IMR-90 (cell line): ENCODE results near the gene SLC15A1. TPM values are rescaled to one million over a fixed set of nuclear protein-coding genes. Genes with fewer than 3 reads are reported as not detected.

Experiments
- ATAC-seq: fragments of 200-7000 bp; cut with Tn5 transposase; 2 replicates; pipeline ENCODE4 v1.9.1; 2020; ENCODE audit warnings: low read depth, mild to moderate bottlenecking, moderate library complexity
- BruUV-seq: library from RNA; stranded (reverse); fragments of 400-500 nt; replicated peaks from 2 replicates; lab custom pipeline; 2021; lab: Mats Ljungman, UMichigan
- CTCF ChIA-PET: fragments of 300-600 bp; formaldehyde crosslinking; extraction: SDS; loops from one replicate; lab custom pipeline; 2021; ENCODE audit warnings: antibody characterized with exemption; lab: Yijun Ruan, JAX
- POLR2A ChIA-PET: fragments of 300-600 bp; sonication (Branson Sonifier 250); formaldehyde crosslinking; loops from one replicate; lab custom pipeline; 2022; ENCODE audit warnings: antibody characterized with exemption; ENCODE audit not compliant: unreplicated experiment; lab: Charles Lee
- DNase-seq: peaks from one replicate; pipeline ENCODE4 v3.0.0; 2013
- H2AFZ ChIP-seq: replicated peaks from 2 replicates; pipeline ENCODE3; 2013; ENCODE audit warnings: low read length, mild to moderate bottlenecking; ENCODE audit not compliant: poor library complexity
- H2AK5ac ChIP-seq: 2 replicates; pipeline ENCODE4 v1.6.1; 2013; ENCODE audit warnings: low read depth, low read length, inconsistent platforms
- H2AK9ac ChIP-seq: replicated peaks from 2 replicates; pipeline ENCODE3; 2013; ENCODE audit warnings: mild to moderate bottlenecking, low read depth, low read length, moderate library complexity; ENCODE audit not compliant: poor library complexity
- H2BK120ac ChIP-seq: 2 replicates; pipeline ENCODE4 v1.6.1; 2013; ENCODE audit warnings: low read depth, low read length, inconsistent platforms
- H2BK15ac ChIP-seq: 3 replicates; pipeline ENCODE4 v1.6.1; 2013; ENCODE audit warnings: low read depth, low read length, inconsistent platforms
- H2BK20ac ChIP-seq: 2 replicates; pipeline ENCODE4 v1.6.1; 2013; ENCODE audit warnings: low read depth, mild to moderate bottlenecking, inconsistent platforms, low read length, moderate library complexity
- H2BK5ac ChIP-seq: 2 replicates; pipeline ENCODE4 v1.6.1; 2013; ENCODE audit warnings: mild to moderate bottlenecking, low read depth, low read length, inconsistent platforms; ENCODE audit not compliant: poor library complexity, severe bottlenecking
- H3K14ac ChIP-seq: replicated peaks from 2 replicates; pipeline ENCODE4 v1.6.1; 2013; ENCODE audit warnings: low read depth, low read length, inconsistent platforms
- H3K18ac ChIP-seq: 2 replicates; pipeline ENCODE4 v1.6.1; 2013; ENCODE audit warnings: low read depth, low read length, control low read depth
- H3K23ac ChIP-seq: 2 replicates; pipeline ENCODE4 v1.6.1; 2013; ENCODE audit warnings: low read depth, low read length, inconsistent platforms
- H3K27ac ChIP-seq: 2 replicates; pipeline ENCODE4 v1.5.1; 2013; ENCODE audit warnings: mild to moderate bottlenecking, control low read depth, low read length; ENCODE audit not compliant: insufficient read depth
- H3K27me3 ChIP-seq: 2 replicates; pipeline ENCODE4 v1.6.1; 2013; ENCODE audit warnings: low read length; ENCODE audit not compliant: control insufficient read depth, insufficient read depth
- H3K36me3 ChIP-seq: 2 replicates; pipeline ENCODE4 v1.6.1; 2013; ENCODE audit warnings: low read length, mixed read lengths; ENCODE audit not compliant: control insufficient read depth, insufficient read depth
- H3K4ac ChIP-seq: 2 replicates; pipeline ENCODE4 v1.6.1; 2013; ENCODE audit warnings: low read depth, low read length, inconsistent platforms
- H3K4me1 ChIP-seq: 2 replicates; pipeline ENCODE4 v1.6.1; 2013; ENCODE audit warnings: low read length, mixed read lengths; ENCODE audit not compliant: control insufficient read depth, insufficient read depth
- H3K4me2 ChIP-seq: 2 replicates; pipeline ENCODE4 v1.6.1; 2013; ENCODE audit warnings: low read depth, mild to moderate bottlenecking, control low read depth, low read length, moderate library complexity
- H3K4me3 ChIP-seq: 2 replicates; pipeline ENCODE4 v1.5.1; 2013; ENCODE audit warnings: low read depth, mild to moderate bottlenecking, control low read depth, low read length, moderate library complexity; ENCODE audit not compliant: insufficient read depth
- H3K56ac ChIP-seq: 2 replicates; pipeline ENCODE4 v1.6.1; 2013; ENCODE audit warnings: low read length, inconsistent platforms; ENCODE audit not compliant: insufficient read depth; ENCODE audit errors: extremely low read depth
- H3K79me1 ChIP-seq, 2 experiments: 2 replicates each; pipeline ENCODE4 v1.6.1; 2013; ENCODE audit warnings: low read length in 2 of 2, inconsistent platforms in 1 of 2, low read depth in 1 of 2
- H3K9ac ChIP-seq: 2 replicates; pipeline ENCODE4 v1.6.1; 2013; ENCODE audit warnings: low read depth, low read length, control low read depth
- H3K9me1 ChIP-seq: 2 replicates; pipeline ENCODE4 v1.6.1; 2013; ENCODE audit warnings: low read length, inconsistent platforms; ENCODE audit not compliant: insufficient read depth
- H3K9me3 ChIP-seq: 2 replicates; pipeline ENCODE4 v1.6.1; 2013; ENCODE audit warnings: low read length; ENCODE audit not compliant: control insufficient read depth, insufficient read depth
- H4K20me1 ChIP-seq: 2 replicates; pipeline ENCODE4 v1.6.1; 2013; ENCODE audit warnings: low read length, inconsistent platforms; ENCODE audit not compliant: insufficient read depth
- H4K5ac ChIP-seq: 2 replicates; pipeline ENCODE4 v1.6.1; 2013; ENCODE audit warnings: mild to moderate bottlenecking, low read depth, low read length, control low read depth
- H4K8ac ChIP-seq, 2 experiments: 2 replicates each; pipeline ENCODE4 v1.6.1; 2013; ENCODE audit warnings: low read depth in 2 of 2, low read length in 2 of 2, control low read depth in 1 of 2, inconsistent platforms in 1 of 2
- H4K91ac ChIP-seq: 2 replicates; pipeline ENCODE4 v1.6.1; 2013; ENCODE audit warnings: low read depth, low read length, inconsistent platforms; ENCODE audit not compliant: insufficient read depth
- BHLHE40 ChIP-seq: fragments of 150-350 bp; IDR thresholded peaks from 2 replicates; pipeline ENCODE4 v1.6.1; 2016; ENCODE audit warnings: mild to moderate bottlenecking, low read depth, low read length
- CHD1 ChIP-seq: IDR thresholded peaks from 2 replicates; pipeline ENCODE4 v1.6.1; 2012; ENCODE audit warnings: low read depth, low read length, improper control_type of control experiment
- POLR2A ChIP-seq: IDR thresholded peaks from 2 replicates; pipeline ENCODE4 v1.6.1; 2012; ENCODE audit warnings: mild to moderate bottlenecking, low read depth, low read length
- RAD21 ChIP-seq: IDR thresholded peaks from 2 replicates; pipeline ENCODE4 v1.6.1; 2012; ENCODE audit warnings: low read length, improper control_type of control experiment
- RCOR1 ChIP-seq: IDR thresholded peaks from 2 replicates; pipeline ENCODE4 v1.6.1; 2012; ENCODE audit warnings: mild to moderate bottlenecking, low read length, improper control_type of control experiment; ENCODE audit not compliant: insufficient replicate concordance
- SMC3 ChIP-seq: fragments of 150-350 bp; IDR thresholded peaks from 2 replicates; pipeline ENCODE4 v1.6.1; 2016; ENCODE audit warnings: low read depth, mild to moderate bottlenecking, antibody characterized with exemption, low read length, moderate library complexity
- WGBS, 2 experiments: methylation state at CpG; one replicate each; pipeline versions ENCODE4 v1.1.5 to v1.1.7; 2013; ENCODE audit warnings: missing lambda C conversion rate in 2 of 2; ENCODE audit not compliant: insufficient read length in 1 of 2; ENCODE audit errors: extremely low coverage in 2 of 2; 5-methylcytosine and 5-hydroxymethylcytosine counted together
- dilution Hi-C: fragments of 300-500 bp; cut with HindIII; formaldehyde crosslinking; loops from one replicate; pipeline ENCODE4 v1.14.3; 2018; ENCODE audit warnings: low sequenced_read_pairs; ENCODE audit not compliant: unreplicated experiment
- in situ Hi-C: fragments of 300-500 bp; cut with MboI; formaldehyde crosslinking; loops from 3 replicates; pipeline ENCODE4 v1.14.3; 2019; ENCODE audit warnings: low sequenced_read_pairs, inconsistent platforms, mixed read lengths
- intact Hi-C: fragments of 100-400 bp; cut with micrococcal nuclease; formaldehyde crosslinking; loops from 2 replicates; pipeline ENCODE4 v1.10.0; 2022
- polyA plus RNA-seq, 3 experiments: library from polyadenylated mRNA; depleted of rRNA; stranded (reverse); fragments of >200 nt; gene quantifications; 2 replicates each; pipeline ENCODE4 v1.2.3, GENCODE V29; 2012; ENCODE audit warnings: low replicate concordance in 1 of 3
- total RNA-seq: library from RNA; depleted of rRNA; stranded (reverse); fragments of >200 nt; gene quantifications from 2 replicates; pipeline ENCODE4 v1.2.3, GENCODE V29; 2012
- TF ChIP-seq, protein P1 (sequence below): fragments of 150-350 bp; IDR thresholded peaks from 2 replicates; pipeline ENCODE4 v1.6.1; 2017; ENCODE audit warnings: mild to moderate bottlenecking, antibody characterized with exemption, low read length, low read depth

Gene SLC15A1
- total and polyA plus RNA-seq, 2 of the 4 experiments (the other 2 are of a cell fraction): not detected

DNA sequence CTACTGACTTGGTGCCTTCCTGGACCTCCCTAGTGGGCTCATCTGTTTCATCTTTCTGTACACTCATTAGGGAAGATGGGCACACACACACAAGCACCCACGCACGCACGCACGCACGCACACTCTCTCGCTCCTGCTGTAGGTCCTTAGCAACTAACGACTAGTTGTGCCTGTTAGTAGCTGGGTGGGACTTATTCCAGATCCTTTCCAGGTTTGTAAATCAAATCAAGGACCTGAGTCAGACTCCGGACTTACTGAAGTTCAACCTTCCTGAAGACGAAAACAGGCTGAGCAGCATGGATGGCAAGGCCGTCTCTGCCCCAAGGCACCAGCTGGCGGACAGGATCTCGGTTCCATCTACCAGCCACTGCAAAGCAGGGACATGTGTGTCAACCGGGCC lies 76.2 kb downstream of the SLC15A1 start:
- no peak overlapping the region for H3K4ac ChIP-seq
- H3K9me1 ChIP-seq: no peaks in the 10 kb centered on the region
- no peak overlapping the region for H2BK120ac ChIP-seq
- no peaks in the 10 kb centered on the region for H3K9me3 ChIP-seq
- no peak overlapping the region for H4K5ac ChIP-seq
- CTCF ChIA-PET: no interaction called here
- H3K79me1 ChIP-seq: no peaks in the 10 kb centered on the region
- H3K18ac ChIP-seq: no peak overlapping the region
- WGBS, 2 experiments: 80% methylated on average over 1 of the region's 13 CpGs; no CpG with 5 or more reads in 1 of the 2 experiments
- DNase-seq: no peak
- H3K36me3 ChIP-seq: no peaks in the 10 kb centered on the region
- H2AK5ac ChIP-seq: no peak overlapping the region
- no peak overlapping the region for H3K4me2 ChIP-seq
- H3K4me1 ChIP-seq: peaks cover 6% of the 10 kb centered on the region; the same call in 1 of the 2 replicates
- H2BK5ac ChIP-seq: no peak overlapping the region
- intact Hi-C loops: loop anchor here (10.0 kb wide), 1 partner anchor 531 kb away; the partner anchor contains the start of gene FARP1
- no TSS peak for BruUV-seq
- in situ Hi-C loops: no loop called here
- H4K20me1 ChIP-seq: no peaks in the 10 kb centered on the region
- dilution Hi-C loops: no loop called here
- H4K91ac ChIP-seq: no peak overlapping the region
- no peak overlapping the region for H3K56ac ChIP-seq
- no peak overlapping the region for H3K9ac ChIP-seq
- no peak overlapping the region for H2AK9ac ChIP-seq
- H4K8ac ChIP-seq: no peak overlapping the region
- no peak overlapping the region for H3K23ac ChIP-seq
- H2AFZ ChIP-seq: no peak overlapping the region
- no peak overlapping the region for H3K14ac ChIP-seq
- H3K4me3 ChIP-seq: no peak overlapping the region
- no peak overlapping the region for H2BK15ac ChIP-seq
- POLR2A ChIA-PET: no interaction called here
- no peak overlapping the region for H3K27ac ChIP-seq
- H3K27me3 ChIP-seq: peaks cover 6% of the 10 kb centered on the region
- H2BK20ac ChIP-seq: no peak overlapping the region
- ATAC-seq: no peak
- TF ChIP-seq POLR2A (no peak), BHLHE40 (no peak), SMC3 (no peak), RAD21 (no peak), CHD1 (no peak), RCOR1 (no peak)
- TF ChIP-seq, protein P1, sequence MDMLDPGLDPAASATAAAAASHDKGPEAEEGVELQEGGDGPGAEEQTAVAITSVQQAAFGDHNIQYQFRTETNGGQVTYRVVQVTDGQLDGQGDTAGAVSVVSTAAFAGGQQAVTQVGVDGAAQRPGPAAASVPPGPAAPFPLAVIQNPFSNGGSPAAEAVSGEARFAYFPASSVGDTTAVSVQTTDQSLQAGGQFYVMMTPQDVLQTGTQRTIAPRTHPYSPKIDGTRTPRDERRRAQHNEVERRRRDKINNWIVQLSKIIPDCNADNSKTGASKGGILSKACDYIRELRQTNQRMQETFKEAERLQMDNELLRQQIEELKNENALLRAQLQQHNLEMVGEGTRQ: no peak
